GM10248 (cell line): Measurements from ENCODE around the gene SLC2A5.

Experiments used
- CTCF ChIA-PET: fragments of 300-600 bp; sonication (Branson Sonifier 250); formaldehyde crosslinking; extraction: SDS; loops from one replicate; lab custom pipeline; 2021; ENCODE audit warnings: antibody characterized with exemption; lab: Yijun Ruan, JAX
- POLR2A ChIA-PET: fragments of 350-650 bp; sonication (Branson Sonifier 250); formaldehyde crosslinking; extraction: SDS; loops from one replicate; lab custom pipeline; 2020; ENCODE audit warnings: antibody characterized with exemption; lab: Yijun Ruan, JAX
- DNase-seq: peaks from one replicate; pipeline ENCODE4 v3.0.0; 2012; ENCODE audit errors: extremely low spot score
- TF ChIP-seq, protein P1 (sequence below): IDR thresholded peaks from 2 replicates; pipeline ENCODE4 v1.5.1; 2012; ENCODE audit warnings: mild to moderate bottlenecking, low read depth; ENCODE audit errors: extremely low read depth, missing control alignments, control extremely low read depth

SLC2A5 gene

DNA sequence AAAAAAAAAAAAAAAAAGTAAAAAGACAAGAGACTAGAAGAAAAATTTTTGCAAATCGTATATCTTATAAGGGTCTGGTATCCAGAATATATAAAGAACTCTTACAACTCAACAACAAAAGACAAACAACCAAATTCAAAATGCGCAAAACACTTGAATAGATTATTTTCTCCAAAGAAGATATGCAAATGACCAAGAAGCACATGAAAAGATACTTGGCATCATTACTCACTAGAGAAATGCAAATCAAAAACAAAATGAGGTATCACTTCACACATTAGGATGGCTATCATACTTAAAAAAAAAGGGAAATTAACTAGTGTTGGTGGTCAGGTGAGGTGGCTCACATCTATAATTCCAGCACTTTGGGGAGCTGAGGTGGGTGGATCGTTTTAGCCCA, 12.0 kb upstream of the SLC2A5 start:
- no peak for DNase-seq
- POLR2A ChIA-PET = interaction anchor here (0.8 kb wide), 1 partner anchor 12 kb away, joined by 8 read pairs; the partner anchor contains the start of gene SLC2A5
- TF ChIP-seq, protein P1, sequence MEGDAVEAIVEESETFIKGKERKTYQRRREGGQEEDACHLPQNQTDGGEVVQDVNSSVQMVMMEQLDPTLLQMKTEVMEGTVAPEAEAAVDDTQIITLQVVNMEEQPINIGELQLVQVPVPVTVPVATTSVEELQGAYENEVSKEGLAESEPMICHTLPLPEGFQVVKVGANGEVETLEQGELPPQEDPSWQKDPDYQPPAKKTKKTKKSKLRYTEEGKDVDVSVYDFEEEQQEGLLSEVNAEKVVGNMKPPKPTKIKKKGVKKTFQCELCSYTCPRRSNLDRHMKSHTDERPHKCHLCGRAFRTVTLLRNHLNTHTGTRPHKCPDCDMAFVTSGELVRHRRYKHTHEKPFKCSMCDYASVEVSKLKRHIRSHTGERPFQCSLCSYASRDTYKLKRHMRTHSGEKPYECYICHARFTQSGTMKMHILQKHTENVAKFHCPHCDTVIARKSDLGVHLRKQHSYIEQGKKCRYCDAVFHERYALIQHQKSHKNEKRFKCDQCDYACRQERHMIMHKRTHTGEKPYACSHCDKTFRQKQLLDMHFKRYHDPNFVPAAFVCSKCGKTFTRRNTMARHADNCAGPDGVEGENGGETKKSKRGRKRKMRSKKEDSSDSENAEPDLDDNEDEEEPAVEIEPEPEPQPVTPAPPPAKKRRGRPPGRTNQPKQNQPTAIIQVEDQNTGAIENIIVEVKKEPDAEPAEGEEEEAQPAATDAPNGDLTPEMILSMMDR = no peak
- CTCF ChIA-PET = interaction anchor here (0.8 to 5.2 kb wide), 7 partner anchors 11 to 76 kb away, joined by 3 to 35 read pairs (median 6); no protein-coding TSS in a partner anchor

DNA sequence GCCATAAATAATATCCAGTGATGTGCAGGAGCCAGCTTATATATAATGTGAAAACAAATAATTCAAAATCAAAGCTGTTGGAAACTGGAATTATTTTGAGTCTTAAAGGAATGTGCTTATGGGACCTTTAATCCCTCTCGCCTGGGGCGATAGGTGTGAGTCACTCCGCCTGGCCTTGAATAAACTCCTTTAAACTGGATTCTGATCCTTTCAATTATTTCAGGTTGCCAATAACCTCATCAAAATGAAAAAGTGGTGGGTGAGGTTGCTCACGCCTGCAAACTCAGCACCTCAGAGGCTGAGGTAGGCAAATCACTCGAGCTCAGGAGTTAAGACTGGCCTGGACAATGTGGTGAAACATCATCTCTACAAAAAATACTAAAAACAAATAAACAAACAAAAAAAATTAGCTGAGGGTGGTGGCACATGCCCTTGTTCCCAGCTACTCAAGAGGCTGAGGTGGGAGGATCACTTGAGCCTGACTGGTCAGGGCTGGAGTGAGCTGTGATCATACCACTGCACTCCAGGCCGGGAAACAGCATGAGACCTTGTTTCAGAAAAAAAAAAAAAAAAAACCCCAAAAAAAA, 11.4 kb upstream of the SLC2A5 start:
- ChIA-PET POLR2A (interaction anchor here (0.8 kb wide), 1 partner anchor 11 kb away, joined by 8 read pairs; the partner anchor contains the start of gene SLC2A5), CTCF (interaction anchor here (0.8 to 5.2 kb wide), 7 partner anchors 11 to 154 kb away, joined by 3 to 35 read pairs (median 4); partner anchors contain the start of gene H6PD)
- TF ChIP-seq, protein P1 = no peak
- no peak for DNase-seq

DNA sequence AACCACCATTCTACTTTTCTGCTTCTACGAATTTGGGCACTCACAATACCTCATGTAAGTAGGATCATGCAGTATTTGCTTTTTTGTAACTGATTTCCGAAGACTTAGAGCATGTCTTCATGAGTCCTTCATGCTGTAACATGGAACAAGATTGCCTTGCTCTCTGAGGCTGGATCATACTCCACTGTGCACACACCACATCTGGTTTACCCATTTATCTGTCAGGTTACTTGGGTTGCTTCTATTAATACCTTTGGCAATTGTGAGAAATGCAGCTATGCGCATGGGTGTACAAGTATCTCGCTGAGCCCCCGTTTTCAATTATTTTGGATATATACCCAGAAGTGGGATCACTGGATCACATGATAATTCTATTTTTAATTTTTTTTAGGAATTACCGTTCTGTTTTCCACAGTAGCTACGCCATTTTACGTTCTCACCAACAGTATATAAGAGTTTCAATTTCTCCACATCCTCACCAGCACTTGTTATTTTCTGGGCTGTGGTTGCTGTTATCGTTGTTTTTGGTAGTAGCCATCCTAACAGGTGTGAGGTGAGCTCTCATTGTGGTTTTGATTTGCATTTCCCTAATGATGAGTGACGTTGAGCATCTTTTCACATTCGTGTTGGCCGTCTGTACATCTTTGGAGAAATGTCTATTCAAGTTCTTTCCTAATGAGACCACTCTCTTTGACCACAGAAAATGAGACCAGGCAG, 10.7 kb upstream of the SLC2A5 start:
- POLR2A ChIA-PET = no interaction called here
- TF ChIP-seq, protein P1 = no peak
- no peak for DNase-seq
- CTCF ChIA-PET = interaction anchor here (0.8 to 5.2 kb wide), 6 partner anchors 20 to 154 kb away, joined by 3 to 35 read pairs (median 4); partner anchors contain the start of gene H6PD

DNA sequence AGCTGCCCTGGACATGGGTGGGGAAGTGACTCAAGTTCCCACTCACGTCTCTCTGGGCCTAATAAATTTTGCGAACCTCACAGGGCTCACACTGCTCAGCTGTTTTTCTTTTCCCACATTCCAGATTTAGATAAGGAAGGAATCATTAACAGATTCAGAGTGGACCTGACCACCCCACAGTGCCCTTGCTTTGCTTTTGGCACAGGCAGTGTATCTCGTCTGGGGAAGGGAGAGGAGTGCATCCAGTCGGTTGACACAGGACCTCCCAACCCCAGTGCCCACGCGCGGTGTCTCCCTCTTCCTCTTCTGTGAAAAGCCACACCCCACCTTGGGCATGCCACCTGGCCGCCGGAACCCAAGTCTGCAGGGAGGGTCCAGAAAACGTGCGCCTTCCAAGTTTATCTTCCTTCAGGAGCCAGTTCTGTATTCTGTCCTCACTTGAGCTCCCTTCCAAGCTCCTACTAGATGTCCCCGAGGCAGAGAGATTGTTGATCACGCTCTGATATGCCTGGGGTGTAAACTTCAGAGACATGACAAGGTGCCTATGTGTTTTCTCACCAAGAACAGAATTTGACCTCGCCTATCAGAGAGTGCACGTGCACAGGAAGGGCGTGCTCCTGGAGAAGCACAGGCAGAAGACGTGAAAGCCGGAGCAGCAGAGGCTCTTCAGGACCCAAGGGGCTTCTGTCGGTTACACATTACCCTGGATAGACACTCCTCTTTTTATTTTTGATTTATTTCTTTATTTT, 9.5 kb upstream of the SLC2A5 start:
- CTCF ChIA-PET = interaction anchor here (0.9 to 5.2 kb wide), 5 partner anchors 9 to 32 kb away, joined by 3 to 35 read pairs (median 4); no protein-coding TSS in a partner anchor
- TF ChIP-seq, protein P1 = no peak
- POLR2A ChIA-PET = no interaction called here
- DNase-seq = no peak

DNA sequence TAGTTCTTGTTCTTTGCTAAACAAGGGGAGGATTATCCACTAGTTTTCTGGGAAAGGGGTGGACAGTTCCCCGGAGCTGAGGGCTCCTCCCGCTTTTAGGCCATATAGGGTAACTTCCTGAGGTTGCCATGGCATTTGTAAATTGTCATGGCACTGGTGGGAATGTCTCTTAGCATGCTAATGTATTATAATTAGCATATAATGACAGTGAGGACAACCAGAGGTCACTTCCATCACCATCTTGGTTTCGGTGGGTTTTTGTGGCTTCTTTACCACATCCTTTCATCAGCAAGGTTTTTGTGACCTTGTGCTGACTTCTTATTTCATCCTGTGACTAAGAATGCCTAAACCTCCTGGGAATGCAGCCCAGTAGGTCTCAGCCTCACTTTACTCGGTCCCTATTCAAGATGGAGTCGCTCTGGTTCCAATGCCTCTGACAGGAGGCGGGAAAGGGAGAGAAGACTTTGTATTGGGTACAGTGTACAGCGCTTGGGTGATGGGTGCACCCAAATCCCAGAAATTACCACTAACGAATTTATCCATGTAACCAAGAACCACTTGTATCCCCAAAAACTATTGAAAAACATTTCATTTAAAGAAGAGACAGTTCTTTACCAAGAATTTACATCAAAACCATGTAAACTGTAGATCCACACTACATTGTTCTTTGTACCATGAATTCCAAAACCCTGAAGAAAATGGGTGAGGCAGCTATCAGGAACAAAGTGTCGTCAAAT, 8.7 kb upstream of the SLC2A5 start:
- POLR2A ChIA-PET = no interaction called here
- TF ChIP-seq, protein P1 = no peak
- CTCF ChIA-PET = interaction anchor here (0.9 to 5.2 kb wide), 5 partner anchors 8 to 32 kb away, joined by 3 to 35 read pairs (median 4); no protein-coding TSS in a partner anchor
- no peak for DNase-seq

DNA sequence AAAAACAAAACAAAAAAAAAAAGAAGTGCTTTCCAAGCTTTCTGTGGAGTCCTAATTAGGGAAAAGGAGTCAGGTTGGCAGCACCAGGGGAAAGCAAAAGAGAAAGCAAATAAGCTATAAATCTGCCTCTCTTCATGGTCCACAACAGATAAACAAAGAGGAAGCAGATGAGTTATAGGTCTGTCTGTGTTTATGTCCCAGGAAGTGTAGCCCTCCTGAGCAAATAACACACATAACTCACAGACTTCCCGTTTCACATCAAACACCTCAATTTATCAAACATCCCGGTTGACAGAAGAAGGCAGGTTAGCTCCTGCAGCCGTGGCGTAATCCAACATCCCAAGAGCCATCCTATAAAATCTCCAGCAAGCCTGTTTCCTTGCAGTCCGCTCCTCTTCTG, 5.6 kb upstream of the SLC2A5 start:
- POLR2A ChIA-PET = no interaction called here
- TF ChIP-seq, protein P1 = no peak
- DNase-seq = no peak
- CTCF ChIA-PET = interaction anchor here (0.8 to 1.4 kb wide), 5 partner anchors 11 to 70 kb away, joined by 3 to 5 read pairs (median 3); no protein-coding TSS in a partner anchor
